SK-N-SH (cell line): ENCODE results near the gene CATSPER3. TPM values are rescaled to one million over a fixed set of nuclear protein-coding genes. Genes with fewer than 3 reads are reported as not detected.

Source experiments
- CTCF ChIA-PET: fragments of 300-600, 350-600 bp; formaldehyde crosslinking; extraction: SDS; loops from one replicate; lab custom pipeline; 2021; lab: Yijun Ruan, JAX
- POLR2A ChIA-PET: fragments of 350-600 bp; sonication (Branson Sonifier 250); formaldehyde crosslinking; extraction: SDS; loops from one replicate; lab custom pipeline; 2020; ENCODE audit warnings: antibody characterized with exemption, inconsistent platforms; lab: Yijun Ruan, JAX
- DNase-seq: peaks from one replicate; pipeline ENCODE4 v3.0.0; 2012
- H2AFZ ChIP-seq: fragments of 200-600 bp; sonication (generic); 2 replicates; pipeline ENCODE4 v1.8.1; 2016; ENCODE audit warnings: antibody characterized with exemption, mild to moderate bottlenecking, low read depth
- H3F3A ChIP-seq: fragments of 200-600 bp; sonication (generic); replicated peaks from 2 replicates; pipeline ENCODE3; 2016; ENCODE audit warnings: antibody characterized with exemption, mild to moderate bottlenecking; ENCODE audit not compliant: insufficient read depth
- H3K27ac ChIP-seq, 2 experiments: fragments of 200-500 bp in 1 of 2; fragments of 200-600 bp in 1 of 2; sonication (Bioruptor generic) in 1 of 2; sonication (generic), shearing (Covaris generic) in 1 of 2; 2 replicates each; pipeline versions ENCODE4 v1.5.1 to v1.6.1; 2014 to 2016; ENCODE audit warnings: low read depth in 2 of 2, inconsistent platforms in 1 of 2, low read length in 1 of 2, mild to moderate bottlenecking in 1 of 2, mixed read lengths in 1 of 2
- H3K27me3 ChIP-seq: fragments of 200-600 bp; sonication (generic), shearing (Covaris generic); 2 replicates; pipeline ENCODE4 v1.6.1; 2016; ENCODE audit warnings: mixed run types; ENCODE audit not compliant: insufficient read depth
- H3K36me3 ChIP-seq, 2 experiments: fragments of 200-500 bp in 1 of 2; fragments of 200-600 bp in 1 of 2; sonication (Bioruptor generic) in 1 of 2; sonication (generic) in 1 of 2; replicated peaks in 1 of 2; 2 replicates each; pipeline versions ENCODE3 to v1.5.1; 2014 to 2016; ENCODE audit warnings: low read length in 1 of 2, mild to moderate bottlenecking in 1 of 2; ENCODE audit not compliant: insufficient read depth in 2 of 2, control insufficient read depth in 1 of 2
- H3K4me1 ChIP-seq, 2 experiments: fragments of 200-500 bp in 1 of 2; fragments of 200-600 bp in 1 of 2; sonication (Bioruptor generic) in 1 of 2; sonication (generic), shearing (Covaris generic) in 1 of 2; 2 replicates each; pipeline versions ENCODE4 v1.5.1 to v1.6.1; 2014 to 2016; ENCODE audit warnings: low read depth in 1 of 2, low read length in 1 of 2, mixed run types in 1 of 2; ENCODE audit not compliant: insufficient read depth in 2 of 2, control insufficient read depth in 1 of 2
- H3K4me2 ChIP-seq: fragments of 200-600 bp; sonication (generic), shearing (Covaris generic); 2 replicates; pipeline ENCODE4 v1.6.1; 2017; ENCODE audit warnings: mixed run types
- H3K4me3 ChIP-seq, 2 experiments: fragments of 200-500 bp in 1 of 2; fragments of 200-600 bp in 1 of 2; sonication (Bioruptor generic) in 1 of 2; sonication (generic), shearing (Covaris generic) in 1 of 2; 2 replicates each; pipeline versions ENCODE4 v1.5.1 to v1.8.1; 2014 to 2016; ENCODE audit warnings: low read depth in 2 of 2, inconsistent platforms in 1 of 2, low read length in 1 of 2, mild to moderate bottlenecking in 1 of 2, mixed read lengths in 1 of 2, moderate library complexity in 1 of 2
- H3K79me2 ChIP-seq: fragments of 200-600 bp; sonication (generic); 2 replicates; pipeline ENCODE4 v1.8.1; 2017; ENCODE audit warnings: mild to moderate bottlenecking; ENCODE audit not compliant: insufficient read depth
- H3K9ac ChIP-seq: fragments of 200-600 bp; sonication (generic); 2 replicates; pipeline ENCODE4 v1.6.1; 2017; ENCODE audit warnings: mixed run types
- H3K9me2 ChIP-seq: fragments of 200-600 bp; sonication (generic); 2 replicates; pipeline ENCODE4 v1.6.1; 2017; ENCODE audit warnings: mixed run types
- H3K9me3 ChIP-seq: fragments of 200-600 bp; sonication (generic); 2 replicates; pipeline ENCODE4 v1.6.1; 2017; ENCODE audit warnings: mixed run types, mild to moderate bottlenecking, moderate library complexity
- H4K20me1 ChIP-seq: fragments of 200-600 bp; sonication (generic); 2 replicates; pipeline ENCODE4 v1.6.1; 2017; ENCODE audit warnings: mild to moderate bottlenecking, mixed run types; ENCODE audit not compliant: insufficient read depth
- CHD2 ChIP-seq: fragments of 150-350 bp; IDR thresholded peaks from 2 replicates; pipeline ENCODE4 v1.6.1; 2018; ENCODE audit warnings: low read length; ENCODE audit not compliant: partially characterized antibody
- CTCF ChIP-seq: fragments of 200-600 bp; sonication (generic); IDR thresholded peaks from 2 replicates; pipeline ENCODE4 v1.6.1; 2017; ENCODE audit warnings: antibody characterized with exemption, mild to moderate bottlenecking, moderate library complexity
- EZH2phosphoT487 ChIP-seq: fragments of 200-600 bp; sonication (generic); IDR thresholded peaks from 2 replicates; pipeline ENCODE4 v1.6.1; 2017; ENCODE audit warnings: low read depth, mixed run types, mild to moderate bottlenecking, antibody characterized with exemption, moderate library complexity, borderline replicate concordance
- FOSL2 ChIP-seq: IDR thresholded peaks from 2 replicates; pipeline ENCODE4 v1.4.0; 2012; ENCODE audit warnings: low read depth, mild to moderate bottlenecking, moderate library complexity, borderline replicate concordance
- FOXJ3 ChIP-seq: sonication (generic); formaldehyde crosslinking; IDR thresholded peaks from 2 replicates; pipeline ENCODE4 v1.5.1; 2020; ENCODE audit warnings: mild to moderate bottlenecking, missing genetic modification reagents
- FOXM1 ChIP-seq: IDR thresholded peaks from 2 replicates; pipeline ENCODE4 v1.4.0; 2012; ENCODE audit warnings: low read depth, mild to moderate bottlenecking
- JUND ChIP-seq: IDR thresholded peaks from 2 replicates; pipeline ENCODE4 v1.4.0; 2012
- MAX ChIP-seq: IDR thresholded peaks from 2 replicates; pipeline ENCODE4 v1.4.0; 2012; ENCODE audit warnings: low read depth
- MEF2A ChIP-seq: IDR thresholded peaks from 2 replicates; pipeline ENCODE4 v1.4.0; 2012; ENCODE audit warnings: low read depth, borderline replicate concordance
- MXI1 ChIP-seq: IDR thresholded peaks from 2 replicates; pipeline ENCODE4 v1.6.1; 2012; ENCODE audit warnings: mild to moderate bottlenecking, low read depth, low read length, improper control_type of control experiment
- NFIC ChIP-seq: IDR thresholded peaks from 2 replicates; pipeline ENCODE4 v1.4.0; 2012; ENCODE audit warnings: borderline replicate concordance
- RAD21 ChIP-seq: IDR thresholded peaks from 2 replicates; pipeline ENCODE4 v1.6.1; 2012; ENCODE audit warnings: mild to moderate bottlenecking, low read length
- REST ChIP-seq: IDR thresholded peaks from 2 replicates; pipeline ENCODE4 v1.6.1; 2012; ENCODE audit warnings: mild to moderate bottlenecking, low read depth, low read length, moderate library complexity
- RFX5 ChIP-seq: IDR thresholded peaks from 2 replicates; pipeline ENCODE4 v1.6.1; 2012; ENCODE audit warnings: mild to moderate bottlenecking, improper control_type of control experiment, low read length
- TAF1 ChIP-seq: IDR thresholded peaks from 2 replicates; pipeline ENCODE4 v1.6.1; 2012; ENCODE audit warnings: low read depth, mild to moderate bottlenecking, low read length, moderate library complexity, borderline replicate concordance
- USF1 ChIP-seq: IDR thresholded peaks from 2 replicates; pipeline ENCODE4 v1.4.0; 2012; ENCODE audit warnings: low read depth, borderline replicate concordance
- ZBTB33 ChIP-seq: IDR thresholded peaks from 2 replicates; pipeline ENCODE4 v1.4.0; 2012; ENCODE audit warnings: low read depth, borderline replicate concordance
- WGBS: methylation state at CpG from one replicate; pipeline ENCODE4 v1.1.6; 2017; ENCODE audit warnings: low lambda C conversion rate; 5-methylcytosine and 5-hydroxymethylcytosine counted together
- polyA plus RNA-seq, 3 experiments: library from polyadenylated mRNA; depleted of rRNA; stranded (reverse); fragments of >200 nt; gene quantifications; 2 replicates each; pipeline ENCODE4 v1.2.3, GENCODE V29; 2012

CATSPER3 gene
- polyA plus RNA-seq, 1 of the 3 experiments (the other 2 are of a cell fraction): 0.26 TPM

GRCh38 chr5:135033901-135034235 is 66.2 kb downstream of the CATSPER3 start, which contains the start of gene PITX1:
Gene PITX1, minus strand, starts transcription at chr5:135034228. Its CDS starts 347 bp downstream, at chr5:135033881.
- H3K79me2 ChIP-seq: no peaks in the 10 kb centered on the region
- no peak for TF ChIP-seq JUND
- no peak for TF ChIP-seq CTCF
- no peak for TF ChIP-seq CHD2
- TF ChIP-seq MXI1: no peak
- H3K9ac ChIP-seq: no peak within 1 kb of the TSS
- H3K4me3 ChIP-seq: peak within 1 kb of the TSS in 1 of 2 experiments; percentile 35; a peak in 3 of 4 replicates
- ChIA-PET CTCF (interaction anchor here (1.4 to 5.5 kb wide), 4 partner anchors 80 to 365 kb away, joined by 3 to 32 read pairs (median 4); partner anchors contain the start of gene MACROH2A1), POLR2A (no interaction called here)
- H4K20me1 ChIP-seq: peaks cover 9% of the 10 kb centered on the region; the same call in 1 of the 2 replicates
- no peak for DNase-seq
- H3K9me2 ChIP-seq: no peaks in the 10 kb centered on the region
- no peaks in the 10 kb centered on the region for H3F3A ChIP-seq
- H3K4me2 ChIP-seq: peak within 1 kb of the TSS; percentile 64; the same call in 1 of the 2 replicates
- H3K4me1 ChIP-seq: peaks cover 0 to 11% of the 10 kb centered on the region in 2 experiments; a peak in 1 of 4 replicates
- H3K27me3 ChIP-seq: peaks cover 90% of the 10 kb centered on the region
- peak within 1 kb of the TSS; percentile 63; the same call in 1 of the 2 replicates for H2AFZ ChIP-seq
- H3K9me3 ChIP-seq: no peaks in the 10 kb centered on the region
- no peaks in the 10 kb centered on the region for H3K36me3 ChIP-seq
- no CpG with 5 or more reads among the region's 49 CpGs for WGBS
- H3K27ac ChIP-seq: no peak within 1 kb of the TSS

GRCh38 chr5:135034236-135034962 is 66.7 kb downstream of the CATSPER3 start:
- 43% methylated on average over 7 of the region's 65 CpGs for WGBS
- no peaks in the 10 kb centered on the region for H3F3A ChIP-seq
- no peak overlapping the region for H3K4me3 ChIP-seq
- H3K27ac ChIP-seq: no peak overlapping the region
- POLR2A ChIA-PET: no interaction called here
- no peak overlapping the region for H2AFZ ChIP-seq
- CTCF ChIA-PET: interaction anchor here (1.4 to 5.5 kb wide), 3 partner anchors 128 to 365 kb away, joined by 3 to 32 read pairs (median 4); partner anchors contain the start of gene MACROH2A1
- H3K79me2 ChIP-seq: no peaks in the 10 kb centered on the region
- DNase-seq: peak; percentile 70
- no peak overlapping the region for H3K9ac ChIP-seq
- H3K9me2 ChIP-seq: no peaks in the 10 kb centered on the region
- peaks cover 0 to 11% of the 10 kb centered on the region in 2 experiments; a peak in 1 of 4 replicates for H3K4me1 ChIP-seq
- H3K36me3 ChIP-seq: no peaks in the 10 kb centered on the region
- H3K4me2 ChIP-seq: no peak overlapping the region
- H3K27me3 ChIP-seq: peaks cover 90% of the 10 kb centered on the region
- H3K9me3 ChIP-seq: no peaks in the 10 kb centered on the region
- peaks cover 9% of the 10 kb centered on the region; the same call in 1 of the 2 replicates for H4K20me1 ChIP-seq
- TF ChIP-seq REST: no peak
- TF ChIP-seq USF1: no peak
- TF ChIP-seq RFX5: no peak
- TF ChIP-seq RAD21: no peak
- TF ChIP-seq FOXJ3: no peak
- no peak for TF ChIP-seq TAF1
- no peak for TF ChIP-seq FOSL2
- no peak for TF ChIP-seq EZH2phosphoT487
- TF ChIP-seq ZBTB33: no peak
- TF ChIP-seq CHD2: no peak
- no peak for TF ChIP-seq MEF2A
- no peak for TF ChIP-seq MAX
- no peak for TF ChIP-seq FOXM1
- no peak for TF ChIP-seq NFIC
